Mesothelial cell of epicardium (in vitro differentiated cells): ENCODE data around the gene GATD1. TPM values are rescaled to one million over a fixed set of nuclear protein-coding genes. Genes with fewer than 3 reads are reported as not detected.

Experiments used
- DNase-seq, 2 experiments: peaks; one replicate each; pipeline ENCODE4 v3.0.0; 2021; ENCODE audit warnings: low spot score in 2 of 2; ENCODE audit not compliant: unreplicated experiment in 2 of 2
- H3K27ac Mint-ChIP-seq: 2 replicates; pipeline ENCODE4 v1.8.0; 2021; ENCODE audit warnings: mixed read lengths
- H3K27me3 Mint-ChIP-seq: 2 replicates; pipeline ENCODE4 v1.8.0; 2021; ENCODE audit warnings: low read depth, mixed read lengths
- H3K36me3 Mint-ChIP-seq: 2 replicates; pipeline ENCODE4 v1.8.0; 2021; ENCODE audit warnings: mixed read lengths
- H3K4me1 Mint-ChIP-seq: 2 replicates; pipeline ENCODE4 v1.8.0; 2021; ENCODE audit warnings: mixed read lengths
- H3K4me3 Mint-ChIP-seq: 2 replicates; pipeline ENCODE4 v1.8.0; 2021; ENCODE audit warnings: mild to moderate bottlenecking, moderate library complexity, mixed read lengths
- H3K9me3 Mint-ChIP-seq: 2 replicates; pipeline ENCODE4 v1.8.0; 2021; ENCODE audit warnings: mixed read lengths
- CTCF ChIP-seq: fragments of 200-600 bp; sonication (generic); IDR thresholded peaks from one replicate; pipeline ENCODE4 v1.5.0; 2021; ENCODE audit warnings: antibody characterized with exemption; ENCODE audit not compliant: unreplicated experiment
- total RNA-seq: library from RNA; stranded (reverse); gene quantifications from 3 replicates; pipeline ENCODE4 v1.2.1, GENCODE V29; 2021

GATD1 gene
- total RNA-seq, 1 donor from 2014 or later = 91.2 TPM

DNA sequence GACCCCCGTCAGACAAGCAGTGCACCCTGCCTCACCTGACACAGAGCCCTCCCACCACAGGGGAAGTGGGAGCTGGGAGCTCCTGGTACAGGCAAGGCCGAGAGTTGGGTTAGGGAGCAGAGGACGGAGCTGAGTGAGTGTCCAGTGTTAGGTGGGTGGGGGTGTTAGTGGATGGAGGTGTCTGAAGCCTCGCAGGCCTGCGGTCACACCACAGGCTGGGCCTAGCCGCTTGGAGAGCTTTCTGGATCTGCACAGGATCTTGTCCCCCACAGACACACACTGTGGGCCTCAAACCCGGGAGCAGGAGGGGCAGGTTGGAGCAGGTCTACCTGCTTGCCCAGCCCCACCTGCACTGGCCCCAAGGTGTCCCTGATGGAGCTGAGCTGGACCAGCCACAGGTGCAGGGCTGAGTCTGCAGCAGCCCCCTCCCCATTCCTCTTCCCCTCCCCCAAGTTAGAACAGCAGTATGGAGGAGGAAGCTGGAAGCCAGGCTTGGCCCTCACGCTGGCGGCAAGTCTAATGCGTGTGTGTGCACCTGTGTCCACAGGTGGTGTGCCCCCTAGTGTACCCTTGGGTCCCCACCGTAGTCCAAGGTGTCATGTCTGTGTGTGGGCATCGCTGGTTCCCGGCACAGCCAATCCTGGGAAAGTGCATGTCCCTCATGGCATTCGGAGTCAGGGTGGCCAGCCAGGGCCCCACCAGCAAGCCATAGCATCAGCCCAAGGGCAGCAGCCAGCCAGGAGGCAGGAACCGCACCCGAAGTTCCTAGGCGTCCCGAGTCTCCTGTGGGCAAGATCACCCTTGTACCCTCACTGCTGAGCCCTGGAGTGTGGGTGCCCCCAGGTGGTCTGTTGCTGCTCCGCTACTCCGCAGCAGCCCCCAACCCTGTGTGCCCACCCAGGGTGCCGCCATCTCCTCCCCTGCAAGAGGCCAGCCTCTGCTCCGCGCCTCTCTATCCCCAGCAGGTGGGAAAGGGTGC, 2.0 kb upstream of the GATD1 start:
- DNase-seq = no peak
- peaks cover 3% of the 10 kb centered on the region for H3K36me3 Mint-ChIP-seq
- H3K4me1 Mint-ChIP-seq = peaks cover 26% of the 10 kb centered on the region
- TF ChIP-seq CTCF = no peak
- no peaks in the 10 kb centered on the region for H3K27me3 Mint-ChIP-seq
- H3K4me3 Mint-ChIP-seq = peak overlapping the region; percentile 54
- no peaks in the 10 kb centered on the region for H3K9me3 Mint-ChIP-seq
- no peak overlapping the region for H3K27ac Mint-ChIP-seq

GRCh38 chr11:776561-777287, 563 bp downstream of the GATD1 start:
- Mint-ChIP-seq H3K9me3 (no peaks in the 10 kb centered on the region), H3K27ac (peak overlapping the region; percentile 59), H3K4me3 (peak overlapping the region; percentile 73), H3K4me1 (peaks cover 14% of the 10 kb centered on the region), H3K36me3 (no peaks in the 10 kb centered on the region), H3K27me3 (no peaks in the 10 kb centered on the region)
- no peak for TF ChIP-seq CTCF
- DNase-seq = peak; percentile 48 to 67

DNA sequence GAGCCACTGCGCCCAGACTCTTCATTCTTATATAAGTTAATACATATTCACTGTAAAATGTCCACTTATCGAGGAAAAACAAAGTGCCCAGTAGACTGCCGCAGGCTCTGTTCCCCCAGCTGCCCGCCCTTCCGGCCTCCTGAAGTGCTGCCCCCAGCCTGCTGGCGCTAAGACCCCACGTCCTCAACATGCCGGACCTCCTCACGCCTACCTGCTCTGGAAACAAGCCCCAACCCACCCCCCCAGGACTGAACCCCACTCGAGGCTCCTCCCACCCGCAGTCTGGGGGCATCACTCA, 1.1 kb downstream of the GATD1 start:
- no peak for TF ChIP-seq CTCF
- Mint-ChIP-seq H3K27me3 (no peaks in the 10 kb centered on the region), H3K9me3 (no peaks in the 10 kb centered on the region), H3K4me1 (peaks cover 14% of the 10 kb centered on the region), H3K36me3 (no peaks in the 10 kb centered on the region), H3K4me3 (peak overlapping the region; percentile 73), H3K27ac (peak overlapping the region; percentile 59)
- no peak for DNase-seq

DNA sequence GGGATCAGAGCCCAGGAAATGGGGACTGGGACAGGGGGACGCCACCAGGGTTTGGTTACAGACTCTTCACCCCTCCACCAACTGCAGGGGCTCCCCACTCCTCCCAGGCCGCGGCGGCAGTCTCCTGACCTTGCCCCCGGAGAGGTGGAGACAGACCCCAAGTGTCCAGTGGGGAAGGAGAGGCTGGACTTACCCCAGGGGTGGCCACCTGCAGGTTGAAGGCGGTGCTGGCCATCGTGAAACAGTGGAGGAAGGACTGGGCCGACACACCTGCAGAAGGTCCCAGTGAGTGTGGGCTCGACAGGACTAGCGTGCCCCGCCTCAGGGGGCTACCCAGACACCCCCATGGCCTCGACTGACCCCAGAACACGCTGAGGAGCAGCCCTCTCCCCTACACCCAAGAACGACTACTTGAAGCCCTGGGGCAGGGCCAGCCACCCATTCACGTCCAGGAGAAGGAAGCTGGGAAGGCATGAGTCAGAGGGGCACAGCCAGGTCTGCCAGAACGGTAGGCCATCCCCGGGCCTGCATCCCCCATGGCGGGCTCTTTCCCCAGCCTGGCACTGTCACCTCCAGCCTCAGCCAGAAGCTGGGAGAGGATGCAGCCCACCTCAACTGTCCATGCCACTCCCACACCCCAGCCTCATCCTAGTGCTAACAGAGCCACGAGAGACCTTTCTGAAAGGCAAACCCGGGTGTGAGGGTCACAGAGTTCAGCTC, 2.3 kb downstream of the GATD1 start:
- H3K4me3 Mint-ChIP-seq = peak overlapping the region; percentile 61
- H3K27me3 Mint-ChIP-seq = no peaks in the 10 kb centered on the region
- peaks cover 3% of the 10 kb centered on the region for H3K36me3 Mint-ChIP-seq
- TF ChIP-seq CTCF = no peak
- peaks cover 14% of the 10 kb centered on the region for H3K4me1 Mint-ChIP-seq
- H3K9me3 Mint-ChIP-seq = no peaks in the 10 kb centered on the region
- no peak overlapping the region for H3K27ac Mint-ChIP-seq
- peak in 1 of 2 experiments; percentile 17 for DNase-seq

- Mint-ChIP-seq H3K9me3 (no peaks in the 10 kb centered on the region), H3K27me3 (no peaks in the 10 kb centered on the region), H3K4me1 (peaks cover 14% of the 10 kb centered on the region), H3K36me3 (peaks cover 4% of the 10 kb centered on the region), H3K27ac (no peak overlapping the region), H3K4me3 (no peak overlapping the region)
- no peak for TF ChIP-seq CTCF
- DNase-seq = no peak
Measured at GRCh38 chr11:773830-774229, 3.5 kb downstream of the GATD1 start.
